VCaP (cell line): ENCODE data around the gene VIPR2.

Experiments
- H3K27ac ChIP-seq: fragments of 450-650 bp; 2 replicates; pipeline ENCODE4 v1.5.1; 2017
- TF ChIP-seq, protein P1 (sequence below): fragments of 450-650 bp; conservative IDR thresholded peaks from 2 replicates; pipeline ENCODE4 v1.5.1; 2017; ENCODE audit warnings: mild to moderate bottlenecking, moderate library complexity

The VIPR2 gene

DNA sequence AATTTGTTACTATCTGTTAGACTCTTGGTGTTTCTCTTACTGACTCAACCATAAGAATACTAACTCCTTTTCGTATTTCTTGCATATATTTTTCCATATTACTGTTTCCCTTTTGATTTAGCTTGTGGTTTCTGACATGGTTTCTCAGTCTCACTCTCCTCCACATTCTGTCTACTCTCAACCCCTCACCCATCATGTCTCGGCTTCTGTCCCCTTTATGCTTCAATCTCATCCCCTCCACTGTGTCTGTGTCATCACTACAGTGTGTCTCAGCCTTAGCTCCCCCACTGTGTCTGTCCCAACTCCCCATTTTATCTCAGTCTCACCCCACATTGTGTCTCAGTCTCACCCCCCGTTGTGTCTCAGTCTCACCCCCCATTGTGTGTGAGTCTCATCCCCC, 126.9 kb downstream of the VIPR2 start:
- TF ChIP-seq, protein P1, sequence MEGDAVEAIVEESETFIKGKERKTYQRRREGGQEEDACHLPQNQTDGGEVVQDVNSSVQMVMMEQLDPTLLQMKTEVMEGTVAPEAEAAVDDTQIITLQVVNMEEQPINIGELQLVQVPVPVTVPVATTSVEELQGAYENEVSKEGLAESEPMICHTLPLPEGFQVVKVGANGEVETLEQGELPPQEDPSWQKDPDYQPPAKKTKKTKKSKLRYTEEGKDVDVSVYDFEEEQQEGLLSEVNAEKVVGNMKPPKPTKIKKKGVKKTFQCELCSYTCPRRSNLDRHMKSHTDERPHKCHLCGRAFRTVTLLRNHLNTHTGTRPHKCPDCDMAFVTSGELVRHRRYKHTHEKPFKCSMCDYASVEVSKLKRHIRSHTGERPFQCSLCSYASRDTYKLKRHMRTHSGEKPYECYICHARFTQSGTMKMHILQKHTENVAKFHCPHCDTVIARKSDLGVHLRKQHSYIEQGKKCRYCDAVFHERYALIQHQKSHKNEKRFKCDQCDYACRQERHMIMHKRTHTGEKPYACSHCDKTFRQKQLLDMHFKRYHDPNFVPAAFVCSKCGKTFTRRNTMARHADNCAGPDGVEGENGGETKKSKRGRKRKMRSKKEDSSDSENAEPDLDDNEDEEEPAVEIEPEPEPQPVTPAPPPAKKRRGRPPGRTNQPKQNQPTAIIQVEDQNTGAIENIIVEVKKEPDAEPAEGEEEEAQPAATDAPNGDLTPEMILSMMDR: no peak
- no peak overlapping the region for H3K27ac ChIP-seq

DNA sequence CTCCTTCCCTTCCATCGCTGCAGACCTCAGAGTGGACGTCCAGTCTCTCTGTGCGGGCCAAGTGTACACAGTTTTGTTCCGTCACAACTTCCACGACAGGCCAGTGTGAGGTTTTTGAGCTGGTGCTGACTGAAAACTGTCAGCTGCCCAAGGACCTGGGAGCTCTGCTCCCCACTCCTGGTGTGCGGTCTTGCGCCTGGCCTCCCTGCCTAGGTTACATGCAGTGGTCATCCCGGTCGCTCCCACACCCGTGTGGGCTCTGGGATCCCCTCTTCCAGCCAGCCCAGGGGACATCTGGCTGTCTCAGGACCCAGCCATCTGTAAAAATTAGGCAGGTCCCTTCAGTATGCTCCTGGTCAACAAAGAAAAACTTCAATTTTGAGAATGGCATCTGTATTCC, 127.5 kb downstream of the VIPR2 start:
- H3K27ac ChIP-seq: no peak overlapping the region
- TF ChIP-seq, protein P1: no peak

DNA sequence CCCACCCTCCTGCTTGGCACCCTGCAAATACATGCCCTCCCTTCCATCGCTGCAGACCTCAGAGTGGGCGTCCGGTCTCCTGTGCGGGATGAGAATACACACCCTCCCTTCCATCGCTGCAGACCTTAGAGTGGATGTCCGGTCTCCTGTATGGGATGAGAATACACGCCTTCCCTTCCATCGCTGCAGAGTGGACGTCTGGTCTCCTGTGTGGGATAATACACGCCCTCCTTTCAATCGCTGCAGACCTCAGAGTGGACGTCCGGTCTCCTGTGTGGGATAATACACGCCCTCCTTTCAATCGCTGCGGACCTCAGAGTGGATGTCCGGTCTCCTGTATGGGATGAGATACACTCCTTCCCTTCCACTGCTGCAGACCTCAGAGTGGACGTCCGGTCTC, 128.1 kb downstream of the VIPR2 start:
- no peak overlapping the region for H3K27ac ChIP-seq
- TF ChIP-seq, protein P1: no peak

DNA sequence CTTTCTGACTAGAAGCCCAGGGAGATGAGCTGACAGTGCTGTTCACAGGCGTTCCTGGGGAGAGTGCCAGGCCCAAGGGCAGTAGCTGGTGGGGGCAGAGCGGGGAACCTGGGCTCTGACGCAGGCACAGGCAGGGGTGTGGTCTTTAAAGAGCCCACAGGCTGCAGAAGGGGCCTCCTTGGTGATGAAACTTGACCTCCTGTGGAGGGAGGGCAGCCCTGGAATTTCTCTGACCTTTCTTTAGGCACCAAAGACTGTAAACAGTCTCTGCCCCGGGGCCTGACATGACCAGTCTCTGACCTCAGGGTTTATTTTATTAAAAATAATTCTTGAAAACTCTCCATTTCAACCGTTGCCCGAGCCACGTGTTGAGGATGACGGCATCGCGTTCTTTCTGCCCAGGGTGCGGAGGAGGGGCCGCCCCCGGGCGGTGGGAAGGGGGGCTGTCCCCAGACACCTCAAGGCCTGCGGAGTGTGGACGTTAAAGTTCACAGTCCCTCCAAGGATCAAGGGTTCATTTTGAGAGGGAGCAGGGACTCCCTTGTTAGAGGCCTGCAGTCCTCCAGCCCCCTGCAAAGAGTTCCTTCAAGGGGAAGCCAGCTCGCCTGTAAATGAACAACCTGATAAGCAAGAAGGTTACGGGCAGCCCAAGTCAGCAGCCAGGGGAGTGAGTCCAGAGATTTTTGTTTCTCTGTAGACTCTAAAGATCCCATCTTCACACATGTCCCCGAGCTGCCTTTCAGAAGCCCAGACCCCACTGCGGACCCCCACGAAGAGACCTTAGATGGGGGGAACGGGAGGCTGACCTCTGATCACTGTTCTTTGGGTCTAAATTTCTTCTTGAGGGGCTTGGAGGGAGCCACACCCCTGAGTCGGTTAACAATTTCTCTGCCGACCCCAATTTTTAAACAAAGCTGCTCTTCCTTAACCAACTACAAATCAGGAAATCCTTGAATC, 128.9 kb downstream of the VIPR2 start:
- TF ChIP-seq, protein P1: no peak

DNA sequence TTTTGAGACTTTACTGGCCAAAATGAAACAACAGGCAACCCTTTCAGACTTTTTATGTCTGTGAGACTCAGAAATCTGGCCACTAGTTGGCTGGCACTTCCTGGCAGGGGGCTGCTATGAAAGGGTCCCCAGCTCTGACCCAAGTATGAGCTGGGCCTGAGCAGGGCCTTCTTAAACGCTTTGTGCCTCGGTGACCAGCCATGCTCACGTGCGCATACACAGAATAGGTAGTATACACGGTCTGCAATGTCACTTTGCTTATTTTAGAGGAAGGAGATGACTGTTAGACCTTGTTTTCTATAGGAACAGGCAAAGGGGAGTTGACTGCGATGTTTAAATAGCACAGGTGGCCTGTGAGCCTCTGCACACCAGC, 129.6 kb downstream of the VIPR2 start:
- TF ChIP-seq, protein P1: no peak
- peak overlapping the region; percentile 87; the same call in 1 of the 2 replicates for H3K27ac ChIP-seq

More for the DNA sequence above, 128.9 kb downstream of the VIPR2 start:
- H3K27ac ChIP-seq: peak overlapping the region; percentile 87; the same call in 1 of the 2 replicates

DNA sequence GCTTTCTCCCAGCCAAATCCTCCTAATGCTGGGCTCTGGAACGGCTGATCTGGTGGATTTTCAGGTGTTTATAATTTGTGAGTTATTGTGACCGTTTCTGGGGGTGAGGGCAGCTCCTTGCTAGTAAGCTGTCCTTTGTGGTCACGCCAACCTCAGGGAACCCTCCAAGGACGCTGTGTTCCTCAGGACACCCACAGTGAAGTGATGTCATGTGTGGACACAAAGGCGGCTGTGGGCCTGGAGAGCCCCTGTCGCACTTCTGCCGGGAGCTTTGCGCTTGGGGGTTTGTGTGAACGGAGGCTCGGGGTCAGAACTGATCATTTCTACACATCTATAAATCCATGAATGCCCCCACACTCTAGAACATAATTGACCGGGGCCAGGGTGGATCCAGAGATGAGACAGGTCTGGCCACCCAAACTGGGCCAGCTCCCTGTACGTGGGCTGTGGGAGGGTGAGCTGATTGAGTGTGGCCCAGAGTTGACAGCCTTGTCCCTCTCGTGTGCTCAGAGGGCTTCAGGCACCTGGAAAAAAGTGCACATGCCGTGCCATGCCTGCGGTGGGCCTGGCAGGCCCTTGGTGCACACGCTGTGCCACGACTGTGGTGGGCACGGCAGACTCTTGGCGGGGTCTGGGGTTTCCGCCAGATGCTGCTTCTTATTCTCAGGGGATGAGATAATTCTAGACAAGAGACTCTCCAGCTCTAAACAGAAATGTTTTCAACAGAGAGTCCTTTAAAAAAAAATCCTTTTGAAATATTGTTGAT, 130.2 kb downstream of the VIPR2 start:
- TF ChIP-seq, protein P1: no peak
- H3K27ac ChIP-seq: peak overlapping the region; percentile 87; the same call in 1 of the 2 replicates

DNA sequence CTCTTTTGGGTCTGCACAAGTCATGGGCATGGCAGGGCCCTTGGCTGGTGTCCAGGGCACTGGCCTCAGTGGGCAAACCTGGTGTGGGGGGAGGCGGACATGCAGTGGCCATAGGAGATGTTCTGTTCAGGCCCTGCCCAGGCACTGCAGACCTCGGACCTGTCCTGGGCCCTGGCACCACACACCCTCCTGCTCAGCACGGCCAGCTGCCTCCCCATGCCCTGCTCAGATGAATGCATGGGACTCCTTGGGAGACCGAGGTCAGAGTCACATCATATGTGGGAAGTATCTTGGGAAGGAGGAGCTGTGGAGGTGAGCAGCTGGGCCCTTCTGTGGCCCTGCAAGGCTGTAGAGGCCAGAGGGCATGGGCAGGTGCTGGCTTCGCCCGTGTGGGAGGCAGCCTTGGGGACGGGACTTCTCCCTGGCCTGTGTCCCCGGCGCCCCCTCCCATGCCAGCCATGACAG, 130.8 kb downstream of the VIPR2 start:
- TF ChIP-seq, protein P1: no peak
- H3K27ac ChIP-seq: peak overlapping the region; percentile 87; the same call in 1 of the 2 replicates
